ENCODE measurements around the gene PDX1.

GRCh38 chr13:27928805-27929753, 9.3 kb downstream of the PDX1 start:
- TF ChIP-seq CTCF (IDR thresholded peaks at IDR 0.05) = no peak
- no peak for TF ChIP-seq POLR2AphosphoS5 (IDR thresholded peaks at IDR 0.05)
- no peak for TF ChIP-seq POLR2A (IDR thresholded peaks at IDR 0.05)
